ENCODE data around the gene HOXA11.

DNA sequence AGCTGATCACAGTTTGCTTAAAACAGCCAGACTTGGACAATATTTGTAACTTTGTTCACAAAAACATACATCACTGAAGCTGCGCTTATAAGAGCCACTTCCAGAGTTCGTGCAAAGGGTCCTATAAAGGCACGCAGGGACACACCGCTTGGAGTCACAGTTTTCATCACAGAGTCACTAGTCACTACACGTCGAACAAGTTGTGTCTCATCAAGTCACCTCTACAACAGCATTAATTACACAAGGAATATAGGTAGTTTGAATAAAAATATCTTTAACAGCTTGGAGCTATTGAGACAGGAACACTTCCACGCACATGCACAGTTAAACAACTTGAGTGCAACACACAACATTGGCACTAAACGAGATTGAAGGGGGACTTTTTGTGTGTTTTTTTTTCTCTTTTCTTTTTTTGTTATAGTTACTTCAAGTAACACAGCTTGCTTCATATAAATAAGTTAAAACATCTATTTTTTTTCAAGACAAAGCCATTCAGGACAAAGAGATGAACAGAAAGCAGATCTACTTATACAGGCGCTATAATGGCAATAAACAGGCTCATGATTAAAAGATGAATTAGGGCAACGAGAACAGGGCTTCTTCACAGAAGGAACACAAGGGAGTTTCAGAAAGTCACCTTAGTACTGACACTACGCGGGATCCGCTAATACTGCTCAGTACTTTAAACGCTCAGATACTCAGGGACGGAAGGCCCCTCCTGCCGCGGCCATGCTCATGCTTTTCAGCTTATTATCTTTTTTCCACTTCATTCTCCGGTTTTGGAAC lies 43.7 kb downstream of the HOXA11 start:
- no peak for TF ChIP-seq NFIC (IDR thresholded peaks at IDR 0.05; ENCODE audit: borderline replicate concordance)
- TF ChIP-seq RFX5 (IDR thresholded peaks at IDR 0.05; ENCODE audit: low read length): no peak
- no peak for TF ChIP-seq CHD2 (IDR thresholded peaks at IDR 0.05; ENCODE audit: low read length, partially characterized antibody)
- TF ChIP-seq, protein P1, sequence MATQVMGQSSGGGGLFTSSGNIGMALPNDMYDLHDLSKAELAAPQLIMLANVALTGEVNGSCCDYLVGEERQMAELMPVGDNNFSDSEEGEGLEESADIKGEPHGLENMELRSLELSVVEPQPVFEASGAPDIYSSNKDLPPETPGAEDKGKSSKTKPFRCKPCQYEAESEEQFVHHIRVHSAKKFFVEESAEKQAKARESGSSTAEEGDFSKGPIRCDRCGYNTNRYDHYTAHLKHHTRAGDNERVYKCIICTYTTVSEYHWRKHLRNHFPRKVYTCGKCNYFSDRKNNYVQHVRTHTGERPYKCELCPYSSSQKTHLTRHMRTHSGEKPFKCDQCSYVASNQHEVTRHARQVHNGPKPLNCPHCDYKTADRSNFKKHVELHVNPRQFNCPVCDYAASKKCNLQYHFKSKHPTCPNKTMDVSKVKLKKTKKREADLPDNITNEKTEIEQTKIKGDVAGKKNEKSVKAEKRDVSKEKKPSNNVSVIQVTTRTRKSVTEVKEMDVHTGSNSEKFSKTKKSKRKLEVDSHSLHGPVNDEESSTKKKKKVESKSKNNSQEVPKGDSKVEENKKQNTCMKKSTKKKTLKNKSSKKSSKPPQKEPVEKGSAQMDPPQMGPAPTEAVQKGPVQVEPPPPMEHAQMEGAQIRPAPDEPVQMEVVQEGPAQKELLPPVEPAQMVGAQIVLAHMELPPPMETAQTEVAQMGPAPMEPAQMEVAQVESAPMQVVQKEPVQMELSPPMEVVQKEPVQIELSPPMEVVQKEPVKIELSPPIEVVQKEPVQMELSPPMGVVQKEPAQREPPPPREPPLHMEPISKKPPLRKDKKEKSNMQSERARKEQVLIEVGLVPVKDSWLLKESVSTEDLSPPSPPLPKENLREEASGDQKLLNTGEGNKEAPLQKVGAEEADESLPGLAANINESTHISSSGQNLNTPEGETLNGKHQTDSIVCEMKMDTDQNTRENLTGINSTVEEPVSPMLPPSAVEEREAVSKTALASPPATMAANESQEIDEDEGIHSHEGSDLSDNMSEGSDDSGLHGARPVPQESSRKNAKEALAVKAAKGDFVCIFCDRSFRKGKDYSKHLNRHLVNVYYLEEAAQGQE (IDR thresholded peaks at IDR 0.05; ENCODE audit: low read depth, low read length): no peak
- no peak for TF ChIP-seq EP300 (IDR thresholded peaks at IDR 0.05; ENCODE audit: borderline replicate concordance in 1 of 2, low read depth in 1 of 2, low read length in 1 of 2)
- no peak for TF ChIP-seq MXI1 (IDR thresholded peaks at IDR 0.05; ENCODE audit: low read depth, low read length)
- TF ChIP-seq, protein P2, sequence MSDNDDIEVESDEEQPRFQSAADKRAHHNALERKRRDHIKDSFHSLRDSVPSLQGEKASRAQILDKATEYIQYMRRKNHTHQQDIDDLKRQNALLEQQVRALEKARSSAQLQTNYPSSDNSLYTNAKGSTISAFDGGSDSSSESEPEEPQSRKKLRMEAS (IDR thresholded peaks at IDR 0.05; ENCODE audit: low read depth): no peak
- TF ChIP-seq, protein P3, sequence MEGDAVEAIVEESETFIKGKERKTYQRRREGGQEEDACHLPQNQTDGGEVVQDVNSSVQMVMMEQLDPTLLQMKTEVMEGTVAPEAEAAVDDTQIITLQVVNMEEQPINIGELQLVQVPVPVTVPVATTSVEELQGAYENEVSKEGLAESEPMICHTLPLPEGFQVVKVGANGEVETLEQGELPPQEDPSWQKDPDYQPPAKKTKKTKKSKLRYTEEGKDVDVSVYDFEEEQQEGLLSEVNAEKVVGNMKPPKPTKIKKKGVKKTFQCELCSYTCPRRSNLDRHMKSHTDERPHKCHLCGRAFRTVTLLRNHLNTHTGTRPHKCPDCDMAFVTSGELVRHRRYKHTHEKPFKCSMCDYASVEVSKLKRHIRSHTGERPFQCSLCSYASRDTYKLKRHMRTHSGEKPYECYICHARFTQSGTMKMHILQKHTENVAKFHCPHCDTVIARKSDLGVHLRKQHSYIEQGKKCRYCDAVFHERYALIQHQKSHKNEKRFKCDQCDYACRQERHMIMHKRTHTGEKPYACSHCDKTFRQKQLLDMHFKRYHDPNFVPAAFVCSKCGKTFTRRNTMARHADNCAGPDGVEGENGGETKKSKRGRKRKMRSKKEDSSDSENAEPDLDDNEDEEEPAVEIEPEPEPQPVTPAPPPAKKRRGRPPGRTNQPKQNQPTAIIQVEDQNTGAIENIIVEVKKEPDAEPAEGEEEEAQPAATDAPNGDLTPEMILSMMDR (IDR thresholded peaks at IDR 0.05): no peak
